Mammary epithelial cell (primary cell): Measurements from ENCODE around the gene BPIFB2.

Source experiments
- CTCF ChIP-seq, 2 donors: IDR thresholded peaks in 1 of 2; conservative IDR thresholded peaks in 1 of 2; 2 replicates each; pipeline ENCODE4 v1.5.1; 2011 to 2012; ENCODE audit warnings: inconsistent platforms in 2 of 2, low read length in 2 of 2, mild to moderate bottlenecking in 2 of 2, control low read depth in 1 of 2, low read depth in 1 of 2; ENCODE audit not compliant: insufficient read depth in 1 of 2; ENCODE audit errors: extremely low read depth in 1 of 2
- EZH2 ChIP-seq: IDR thresholded peaks from 2 replicates; pipeline ENCODE4 v1.6.1; 2012; ENCODE audit warnings: low read length, inconsistent platforms, borderline replicate concordance

- TF ChIP-seq CTCF (conservative IDR thresholded peaks at IDR 0.05 in 1 of 2, IDR thresholded peaks at IDR 0.05 in 1 of 2; ENCODE audit: extremely low read depth in 1 of 2, insufficient read depth in 1 of 2, low read depth in 1 of 2, low read length in 2 of 2) (peak in 1 of 2 donors; percentile 2), EZH2 (no peak)
These were observed 11.7 kb upstream of the BPIFB2 start for GRCh38 chr20:32995802-32996201.
